Dedifferentiated amniotic fluid mesenchymal stem cell (primary cell): ENCODE results near the gene SGIP1.
"Not testable (repeated sequence)": the region's sequence is repeated elsewhere in the genome, so short reads cannot be mapped to it uniquely, and the experiment has no call there.

Source experiments
- DNase-seq: peaks from one replicate; pipeline ENCODE4 v3.0.0-alpha.2; 2016; ENCODE audit errors: extremely low spot score

Gene SGIP1

DNA sequence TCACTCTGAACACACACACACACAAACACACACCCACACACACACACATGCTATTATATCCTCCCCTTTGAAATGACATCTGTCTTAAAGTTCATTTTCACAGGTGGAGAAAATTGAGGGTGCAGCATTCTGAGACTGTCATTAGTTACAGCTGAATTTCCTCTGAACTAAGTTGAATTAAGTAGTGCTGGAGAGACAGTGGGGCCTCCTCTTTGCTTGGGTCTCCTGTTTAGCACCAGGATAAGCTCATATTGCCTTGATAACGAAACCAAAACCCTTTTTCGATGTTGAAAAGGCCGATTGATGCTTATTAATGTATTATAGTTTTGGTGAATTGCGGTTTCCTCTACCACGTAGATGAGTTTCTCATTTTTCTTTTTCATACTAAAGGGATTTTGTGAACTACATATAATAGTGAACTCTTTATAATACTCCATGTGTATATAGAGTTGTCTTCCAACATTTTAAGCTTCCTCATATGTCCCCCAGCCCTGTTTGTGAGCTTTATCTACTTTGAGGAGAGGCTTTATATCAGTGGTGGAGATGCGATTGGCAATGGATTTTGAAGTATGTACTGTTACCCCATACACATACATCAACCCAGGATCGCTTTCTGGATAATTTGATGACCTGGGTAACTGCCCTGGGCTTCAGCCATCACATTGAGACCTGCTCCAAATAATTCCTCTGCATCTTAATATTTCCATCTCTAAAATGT lies 235.7 kb downstream of the SGIP1 start:
- DNase-seq, result no peak

DNA sequence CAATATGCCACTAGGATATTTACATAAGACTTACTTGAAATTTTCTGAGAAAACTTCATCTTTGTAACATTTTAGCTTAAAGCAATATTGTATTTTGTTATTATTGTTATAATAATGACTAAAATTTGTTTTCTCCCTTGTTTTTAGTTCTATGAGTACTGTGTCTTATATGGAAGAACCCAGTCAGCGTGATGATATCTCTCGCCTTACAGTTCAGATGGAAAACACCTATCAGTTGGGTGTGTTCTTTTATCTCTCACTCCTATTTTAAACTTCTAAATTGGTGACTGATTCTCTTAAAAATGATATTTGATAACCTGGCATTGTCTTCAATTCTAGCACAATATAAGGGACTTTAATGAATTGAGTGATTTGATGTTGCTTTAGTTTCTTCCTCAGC lies 236.3 kb downstream of the SGIP1 start:
- DNase-seq, result no peak

DNA sequence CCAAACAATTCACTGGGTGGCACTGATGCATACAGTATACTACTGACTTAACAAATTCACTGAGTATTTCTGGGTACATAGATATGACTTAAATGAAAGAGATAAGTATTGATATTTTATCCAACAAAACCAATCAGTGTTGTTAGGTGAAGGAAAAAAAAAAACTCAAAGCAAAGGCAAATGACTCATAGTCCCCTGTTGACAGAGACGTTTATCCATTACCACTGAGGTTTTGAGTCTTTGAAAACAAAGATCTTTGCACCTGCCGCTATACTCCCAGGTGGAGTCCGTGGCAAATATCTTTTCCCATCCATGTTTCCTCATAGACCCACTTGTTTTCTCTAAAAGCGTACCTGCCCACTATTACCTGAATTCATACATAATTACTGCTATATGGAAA lies 236.7 kb downstream of the SGIP1 start:
- DNase-seq, result no peak

DNA sequence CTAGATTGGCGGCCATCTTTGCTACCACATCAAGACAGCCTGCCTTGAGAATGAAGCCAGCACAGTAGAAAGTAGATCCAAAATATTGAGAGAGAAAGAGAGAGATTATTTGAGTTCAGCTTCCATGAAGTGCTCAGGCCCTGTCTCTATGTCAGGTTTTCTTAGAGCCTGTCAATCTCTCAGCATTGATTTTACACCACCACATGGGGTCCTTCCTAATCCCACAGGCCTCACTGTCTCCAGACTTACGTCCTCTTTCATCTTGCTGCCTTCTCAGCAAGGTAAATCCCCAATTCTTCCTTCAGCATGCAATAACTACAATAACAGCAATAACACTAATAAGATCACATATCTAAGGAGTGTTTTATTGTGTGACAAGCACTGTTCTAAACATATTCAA lies 239.3 kb downstream of the SGIP1 start:
- DNase-seq, result no peak

DNA sequence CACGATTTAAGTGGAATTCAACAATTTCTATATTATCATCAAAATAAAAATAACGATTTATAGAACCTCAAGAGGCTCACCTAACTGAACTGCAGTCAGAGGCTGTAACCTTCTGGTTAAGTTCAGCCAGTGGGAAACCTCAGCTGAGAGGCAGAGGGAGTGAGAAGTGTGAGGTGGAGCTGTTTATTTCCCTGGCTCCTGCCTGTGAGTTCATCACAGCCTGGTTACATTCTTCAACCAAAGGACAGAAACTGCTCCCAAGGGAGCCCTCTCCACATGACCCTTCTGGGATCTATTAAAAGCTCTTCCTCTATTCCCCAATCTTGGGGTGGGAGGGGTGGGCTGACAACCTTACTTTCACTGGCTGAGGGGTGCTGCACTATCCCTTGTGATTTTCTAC lies 240.5 kb downstream of the SGIP1 start:
- no peak for DNase-seq

DNA sequence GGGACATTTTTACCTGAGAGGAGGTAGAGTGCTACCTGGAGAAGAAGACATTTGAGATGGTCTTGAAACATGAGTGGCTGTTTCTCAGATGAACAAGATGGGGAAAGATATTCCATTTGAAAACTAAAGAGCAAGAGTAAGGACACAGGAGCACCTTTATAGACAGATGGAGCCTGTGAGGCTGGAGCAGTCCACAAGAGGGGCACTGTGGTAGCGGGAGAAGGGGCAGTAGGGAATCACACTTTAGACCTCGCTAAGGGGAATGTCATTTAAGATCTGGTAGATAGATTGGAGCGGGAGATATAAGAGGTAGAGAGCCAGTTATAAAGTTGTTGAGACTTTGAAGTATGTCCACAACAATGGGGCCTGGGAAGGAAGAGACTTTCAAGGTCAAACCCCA lies 241.7 kb downstream of the SGIP1 start:
- DNase-seq, result no peak

DNA sequence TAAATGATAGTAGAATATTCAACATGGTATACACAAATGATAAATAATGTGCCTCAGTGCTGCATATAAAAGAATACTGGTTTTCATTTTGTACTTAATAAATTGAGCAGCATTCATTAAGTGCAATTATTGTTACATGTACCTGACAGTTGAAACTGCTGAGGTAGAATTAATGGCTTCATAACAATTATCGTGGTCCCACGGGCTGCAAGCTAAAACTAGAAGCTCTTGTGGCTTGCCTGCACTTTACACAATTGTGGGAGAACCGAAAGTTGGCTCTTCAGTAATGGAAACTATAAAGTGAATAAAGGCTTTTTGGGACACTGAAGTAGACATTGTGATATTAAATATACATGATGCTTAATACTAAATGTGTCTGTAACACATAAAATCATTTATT lies 243.9 kb downstream of the SGIP1 start:
- no peak for DNase-seq

DNA sequence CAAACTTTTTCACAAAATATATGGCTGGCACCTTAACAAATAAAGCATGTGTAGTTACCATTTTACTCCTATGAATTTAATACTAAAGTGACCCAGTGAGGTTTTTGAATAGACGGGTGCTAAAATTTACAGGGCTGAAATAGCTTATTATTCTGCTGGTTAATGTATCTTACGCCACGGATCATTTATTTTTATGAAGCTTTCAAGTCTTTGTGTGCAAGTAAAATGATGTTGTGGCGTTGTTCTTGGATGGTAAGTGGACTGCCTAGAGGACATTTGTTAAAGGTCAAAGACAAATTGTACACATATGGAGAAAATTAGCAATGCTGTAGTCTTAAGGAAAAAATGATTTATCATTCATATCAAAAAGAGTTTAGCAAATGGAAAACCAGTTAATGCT lies 244.3 kb downstream of the SGIP1 start:
- DNase-seq, result no peak

DNA sequence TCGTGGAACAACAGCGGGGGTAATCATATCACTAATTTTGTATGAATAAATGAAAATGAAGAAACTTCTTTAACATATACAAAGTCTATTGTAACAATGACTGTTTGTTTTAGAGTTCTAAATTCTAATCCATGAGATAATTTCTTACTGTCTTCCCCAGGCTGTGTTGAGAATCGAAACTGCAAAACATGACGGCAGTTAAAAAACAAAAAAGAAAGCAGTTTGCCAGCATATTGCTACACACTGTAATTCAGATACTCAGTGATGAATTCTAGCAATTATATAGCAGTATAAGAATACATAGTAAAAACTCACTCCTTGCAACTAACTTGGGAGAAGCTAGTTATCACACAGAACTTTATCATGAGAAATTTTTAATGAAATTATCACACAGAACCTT lies 245.0 kb downstream of the SGIP1 start:
- no peak for DNase-seq

DNA sequence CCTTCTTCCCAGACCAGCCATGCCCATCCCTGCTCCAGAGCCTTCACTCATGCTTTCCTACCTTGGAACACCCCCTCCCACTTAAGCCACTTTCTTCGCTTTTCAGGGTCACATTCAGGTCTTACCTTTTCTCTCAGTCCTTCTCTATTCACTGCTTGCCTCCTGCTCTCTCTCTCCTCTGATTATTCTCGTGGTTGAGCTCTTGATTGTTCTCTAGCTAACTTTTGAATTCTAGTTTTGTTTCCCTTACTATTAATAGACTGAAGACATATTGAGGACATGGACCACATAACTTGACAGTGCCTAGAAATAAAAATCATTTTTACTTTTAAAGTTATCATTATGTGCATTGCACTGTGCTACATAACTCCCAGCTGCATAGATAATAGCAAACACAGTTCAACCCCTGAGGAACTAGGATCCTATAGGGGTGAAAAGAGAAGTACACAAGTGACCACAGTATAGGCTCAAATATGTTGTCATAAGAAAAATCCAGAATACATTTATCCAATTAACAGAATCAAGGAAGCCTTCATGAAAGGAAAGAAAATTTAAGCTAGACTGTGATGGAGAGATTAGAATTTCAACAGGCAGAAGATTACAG lies 245.6 kb downstream of the SGIP1 start:
- DNase-seq, result no peak

DNA sequence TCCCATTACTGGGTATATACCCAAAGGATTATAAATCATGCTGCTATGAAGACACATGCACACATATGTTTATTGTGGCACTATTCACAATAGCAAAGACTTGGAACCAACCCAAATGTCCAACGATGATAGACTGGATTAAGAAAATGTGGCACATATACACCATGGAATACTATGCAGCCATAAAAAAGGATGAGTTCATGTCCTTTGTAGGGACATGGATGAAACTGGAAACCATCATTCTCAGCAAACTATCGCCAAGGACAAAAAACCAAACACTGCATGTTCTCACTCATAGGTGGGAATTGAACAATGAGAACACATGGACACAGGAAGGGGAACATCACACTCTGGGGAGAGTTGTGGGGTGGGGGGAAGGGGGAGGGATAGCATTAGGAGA lies 251.8 kb downstream of the SGIP1 start:
- not testable (repeated sequence) for DNase-seq

DNA sequence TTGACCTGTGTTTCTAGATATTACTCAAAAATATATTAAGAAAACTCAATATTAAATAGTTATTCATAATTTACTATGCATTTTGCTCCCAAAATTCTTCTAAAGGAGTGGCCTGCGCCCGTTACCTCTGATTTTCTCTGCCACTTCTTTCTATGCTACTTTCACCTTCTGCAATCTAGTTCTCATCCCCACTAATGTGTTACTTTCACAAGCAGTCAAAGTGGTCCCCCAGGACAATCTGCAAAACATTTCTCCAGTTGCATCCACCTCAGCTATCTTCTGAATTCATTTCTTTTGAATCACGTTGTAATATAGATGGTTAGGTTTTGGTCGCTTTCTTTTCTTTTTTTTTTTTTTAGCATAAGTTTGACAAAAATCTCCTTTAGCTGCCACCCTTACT lies 253.7 kb downstream of the SGIP1 start:
- DNase-seq, result no peak

DNA sequence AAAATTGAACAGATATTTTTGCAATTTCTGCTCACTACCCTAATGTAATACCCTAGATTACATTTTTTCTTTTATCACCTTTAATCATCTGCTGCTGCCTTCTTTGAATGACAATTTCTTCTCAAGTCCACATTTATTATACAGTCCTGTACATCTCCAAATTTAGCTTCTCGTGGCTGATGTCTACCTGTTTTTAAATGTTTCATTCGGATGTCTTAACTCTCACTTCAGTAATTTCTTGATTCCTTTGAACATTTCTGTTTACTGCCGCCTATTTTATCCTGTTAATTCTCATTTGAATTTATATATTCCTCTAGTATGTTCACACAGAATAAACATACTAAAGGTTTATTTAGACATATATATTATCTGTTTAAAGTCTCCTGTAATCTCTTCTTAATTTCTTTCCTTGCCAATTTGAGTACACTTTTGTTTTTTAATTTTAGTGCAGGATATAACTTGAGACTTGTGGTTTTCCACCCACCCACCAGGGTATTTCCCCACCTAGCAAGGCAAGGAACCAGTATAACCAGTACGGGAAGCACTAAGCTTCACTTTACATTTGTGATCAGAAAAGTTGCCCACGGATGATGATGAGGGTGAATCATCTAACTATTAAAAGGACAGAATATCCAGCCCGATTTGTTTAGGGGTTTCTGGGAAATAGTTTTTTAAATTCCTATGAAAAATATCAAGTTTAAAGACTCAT lies 254.4 kb downstream of the SGIP1 start:
- no peak for DNase-seq

DNA sequence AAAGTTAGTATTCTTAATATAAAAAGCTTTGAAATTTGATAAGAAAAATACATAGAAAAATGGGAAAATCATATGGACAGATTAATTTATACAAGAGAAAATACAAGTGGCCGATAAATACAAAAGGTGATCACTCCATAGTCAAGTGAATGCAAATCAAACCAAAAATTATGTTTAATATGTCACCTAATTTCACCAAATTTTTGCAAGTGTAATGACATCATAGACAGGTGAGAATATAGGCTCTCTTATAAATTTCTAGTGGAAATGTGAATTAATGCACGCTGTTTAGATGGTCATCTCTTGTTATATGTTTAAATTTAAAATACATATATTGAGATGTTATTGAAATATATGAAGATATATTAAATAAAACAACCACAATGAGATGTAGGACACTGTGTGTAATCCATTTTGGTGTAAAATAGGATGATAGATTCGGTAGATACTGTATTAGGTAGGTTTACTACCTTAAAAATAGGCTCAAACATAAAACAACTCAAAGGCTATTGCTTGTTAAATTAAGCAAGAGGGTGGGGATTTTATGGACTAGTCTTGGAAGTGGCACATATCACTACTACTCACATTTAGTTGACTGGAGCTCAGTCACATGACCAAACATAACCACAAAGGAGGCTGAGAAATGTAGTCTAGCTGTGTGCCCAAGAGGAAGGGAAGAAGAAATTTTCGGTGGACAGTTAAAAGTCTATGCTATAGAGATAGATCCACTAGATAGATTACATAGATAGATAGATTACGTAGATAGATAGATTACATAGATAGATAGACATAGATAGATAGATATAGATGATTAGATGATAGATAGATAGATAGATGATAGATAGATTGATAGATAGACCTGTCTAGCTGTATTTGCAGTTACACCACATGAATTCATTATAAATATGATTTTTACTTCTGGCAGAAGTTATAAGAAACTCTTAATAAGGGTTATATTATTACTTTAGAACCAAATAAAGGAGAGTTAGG lies 258.0 kb downstream of the SGIP1 start:
- DNase-seq, result no peak

DNA sequence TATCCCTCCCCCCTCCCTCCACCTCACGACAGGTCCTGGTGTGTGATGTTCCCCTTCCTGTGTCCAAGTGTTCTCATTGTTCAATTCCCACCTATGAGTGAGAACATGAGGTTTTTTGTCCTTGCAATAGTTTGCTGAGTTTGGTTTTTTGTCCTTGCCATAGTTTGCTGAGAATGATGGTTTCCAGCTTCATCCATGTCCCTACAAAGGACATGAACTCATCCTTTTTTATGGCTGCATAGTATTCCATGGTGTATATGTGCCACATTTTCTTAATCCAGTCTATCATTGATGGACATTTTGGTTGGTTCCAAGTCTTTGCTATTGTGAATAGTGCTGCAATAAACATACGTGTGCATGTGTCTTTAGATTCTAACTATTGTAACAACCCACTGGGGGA lies 261.9 kb downstream of the SGIP1 start:
- not testable (repeated sequence) for DNase-seq
